ENCODE data around the gene TBX2.
"Not testable (repeated sequence)": the region's sequence is repeated elsewhere in the genome, so short reads cannot be mapped to it uniquely, and the experiment has no call there.

TBX2 gene

GRCh38 chr17:61427567-61427966 is 27.9 kb downstream of the TBX2 start:
- no peaks in the 10 kb centered on the region for H3K4me1 ChIP-seq (ENCODE audit: control insufficient read depth in 1 of 2, insufficient read depth in 1 of 2, low read depth in 1 of 2, low read length in 1 of 2)
- no peak for TF ChIP-seq CTCF (IDR thresholded peaks at IDR 0.05)
- peaks cover 92% of the 10 kb centered on the region for H3K27me3 ChIP-seq
- no peaks in the 10 kb centered on the region for H3K9me3 ChIP-seq
- no peaks in the 10 kb centered on the region for H3K36me3 ChIP-seq
- no peak overlapping the region for H3K27ac ChIP-seq
- H3K4me3 ChIP-seq (ENCODE audit: low read depth in 1 of 2, low read length in 1 of 2): no peak overlapping the region

DNA sequence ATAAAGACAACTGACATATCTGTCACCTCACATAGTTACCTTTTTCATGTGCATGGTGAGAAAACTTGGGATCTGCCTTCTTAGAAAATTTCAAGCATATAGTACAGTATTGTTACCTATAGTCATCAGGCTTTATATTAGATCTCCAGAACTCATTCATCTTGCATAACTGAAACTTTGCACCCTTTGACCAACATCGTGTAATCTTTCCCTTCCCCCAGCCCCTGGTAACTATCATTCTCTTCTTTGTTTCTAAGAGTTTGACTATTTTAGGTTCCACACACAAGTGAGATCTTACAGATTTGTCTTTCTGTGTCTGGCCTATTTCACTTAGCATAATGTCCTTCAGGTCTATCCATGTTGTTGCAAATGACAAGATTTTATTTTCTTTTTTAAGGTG is 29.6 kb downstream of the TBX2 start:
- Histone ChIP-seq H3K27ac (no peak overlapping the region), H3K4me1 (ENCODE audit: control insufficient read depth in 1 of 2, insufficient read depth in 1 of 2, low read depth in 1 of 2, low read length in 1 of 2) (no peaks in the 10 kb centered on the region), H3K27me3 (peaks cover 90% of the 10 kb centered on the region), H3K4me3 (ENCODE audit: low read depth in 1 of 2, low read length in 1 of 2) (no peak overlapping the region), H3K9me3 (no peaks in the 10 kb centered on the region), H3K36me3 (no peaks in the 10 kb centered on the region)
- TF ChIP-seq CTCF (IDR thresholded peaks at IDR 0.05): no peak

DNA sequence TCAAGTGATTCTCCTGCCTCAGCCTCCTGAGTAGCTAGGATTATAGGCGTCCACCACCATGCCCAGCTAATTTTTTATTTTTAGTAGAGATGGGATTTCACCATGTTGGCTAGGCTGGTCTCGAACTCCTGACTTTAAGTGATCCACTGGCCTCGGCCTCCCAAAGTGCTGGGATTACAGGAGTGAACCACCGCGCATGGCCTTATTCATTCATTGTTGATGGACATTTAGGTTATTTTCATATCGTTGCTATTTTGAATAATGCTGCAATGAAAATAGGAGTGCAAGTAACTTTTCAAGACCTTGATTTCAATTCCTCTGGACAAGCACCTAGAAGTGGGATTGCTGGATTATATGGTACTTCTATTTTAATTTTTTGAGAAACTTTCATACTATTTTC is 30.2 kb downstream of the TBX2 start:
- H3K9me3 ChIP-seq; H3K27ac ChIP-seq; H3K4me1 ChIP-seq (ENCODE audit: control insufficient read depth in 1 of 2, insufficient read depth in 1 of 2, low read depth in 1 of 2, low read length in 1 of 2); H3K36me3 ChIP-seq; H3K4me3 ChIP-seq (ENCODE audit: low read depth in 1 of 2, low read length in 1 of 2): not testable (repeated sequence)
- peaks cover 90% of the 10 kb centered on the region for H3K27me3 ChIP-seq

GRCh38 chr17:61431594-61432311 is 32.1 kb downstream of the TBX2 start:
- TF ChIP-seq CTCF (IDR thresholded peaks at IDR 0.05): no peak
- Histone ChIP-seq H3K4me3 (ENCODE audit: low read depth in 1 of 2, low read length in 1 of 2) (no peak overlapping the region), H3K4me1 (ENCODE audit: control insufficient read depth in 1 of 2, insufficient read depth in 1 of 2, low read depth in 1 of 2, low read length in 1 of 2) (no peaks in the 10 kb centered on the region), H3K36me3 (no peaks in the 10 kb centered on the region), H3K9me3 (no peaks in the 10 kb centered on the region), H3K27me3 (peaks cover 92% of the 10 kb centered on the region), H3K27ac (no peak overlapping the region)

GRCh38 chr17:61436273-61436672 is 36.6 kb downstream of the TBX2 start:
- H3K4me3 ChIP-seq (ENCODE audit: low read depth in 1 of 2, low read length in 1 of 2): no peak overlapping the region
- peaks cover 88% of the 10 kb centered on the region for H3K27me3 ChIP-seq
- no peak for TF ChIP-seq CTCF (IDR thresholded peaks at IDR 0.05)
- H3K27ac ChIP-seq: no peak overlapping the region
- H3K9me3 ChIP-seq: no peaks in the 10 kb centered on the region
- no peaks in the 10 kb centered on the region for H3K4me1 ChIP-seq (ENCODE audit: control insufficient read depth in 1 of 2, insufficient read depth in 1 of 2, low read depth in 1 of 2, low read length in 1 of 2)
- no peaks in the 10 kb centered on the region for H3K36me3 ChIP-seq

DNA sequence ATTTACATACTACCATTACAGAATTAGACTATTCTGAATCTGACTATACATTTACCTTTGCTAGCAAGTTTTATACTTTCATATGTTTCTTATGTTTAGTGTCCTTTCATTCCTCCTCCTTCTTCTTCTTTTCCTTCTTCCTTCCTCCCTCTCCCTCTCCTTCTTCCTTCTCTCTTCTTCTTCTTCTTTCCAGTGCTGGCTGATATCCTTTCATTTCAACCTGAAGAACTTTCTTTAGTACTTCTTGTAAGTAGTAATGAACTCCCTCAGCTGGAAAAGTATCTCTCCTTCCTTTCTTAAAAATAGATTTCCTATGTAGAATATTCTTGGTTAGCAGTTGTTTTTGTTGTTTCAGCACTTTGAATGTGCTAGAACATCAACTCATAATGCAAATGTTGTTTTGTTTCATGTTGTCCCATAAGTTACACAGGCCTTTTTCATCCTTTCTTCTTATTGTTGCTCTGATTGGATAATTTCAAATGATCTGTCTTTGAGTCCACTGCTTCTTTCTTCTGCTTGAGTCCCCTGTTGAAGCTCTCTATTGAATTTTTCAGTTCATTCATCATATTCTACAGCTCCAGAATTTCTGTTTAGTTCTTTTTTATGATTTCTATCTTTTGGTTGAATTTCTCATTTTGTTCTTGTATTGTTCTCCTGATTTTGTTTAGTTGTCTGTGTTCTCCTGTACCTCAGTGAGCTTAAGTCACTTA is 37.5 kb downstream of the TBX2 start:
- Histone ChIP-seq H3K4me1 (ENCODE audit: control insufficient read depth in 1 of 2, insufficient read depth in 1 of 2, low read depth in 1 of 2, low read length in 1 of 2) (no peaks in the 10 kb centered on the region), H3K36me3 (no peaks in the 10 kb centered on the region), H3K27ac (no peak overlapping the region), H3K27me3 (peaks cover 90% of the 10 kb centered on the region), H3K9me3 (no peaks in the 10 kb centered on the region), H3K4me3 (ENCODE audit: low read depth in 1 of 2, low read length in 1 of 2) (no peak overlapping the region)
- no peak for TF ChIP-seq CTCF (IDR thresholded peaks at IDR 0.05)
